GM19023 (cell line): ENCODE results near the gene DHX15.

Experiments used
- ATAC-seq: cut with Tn5 transposase; IDR thresholded peaks from one replicate; pipeline ENCODE4 v1.9.1; 2021; ENCODE audit warnings: mild to moderate bottlenecking, moderate library complexity; ENCODE audit not compliant: unreplicated experiment

Gene DHX15

DNA sequence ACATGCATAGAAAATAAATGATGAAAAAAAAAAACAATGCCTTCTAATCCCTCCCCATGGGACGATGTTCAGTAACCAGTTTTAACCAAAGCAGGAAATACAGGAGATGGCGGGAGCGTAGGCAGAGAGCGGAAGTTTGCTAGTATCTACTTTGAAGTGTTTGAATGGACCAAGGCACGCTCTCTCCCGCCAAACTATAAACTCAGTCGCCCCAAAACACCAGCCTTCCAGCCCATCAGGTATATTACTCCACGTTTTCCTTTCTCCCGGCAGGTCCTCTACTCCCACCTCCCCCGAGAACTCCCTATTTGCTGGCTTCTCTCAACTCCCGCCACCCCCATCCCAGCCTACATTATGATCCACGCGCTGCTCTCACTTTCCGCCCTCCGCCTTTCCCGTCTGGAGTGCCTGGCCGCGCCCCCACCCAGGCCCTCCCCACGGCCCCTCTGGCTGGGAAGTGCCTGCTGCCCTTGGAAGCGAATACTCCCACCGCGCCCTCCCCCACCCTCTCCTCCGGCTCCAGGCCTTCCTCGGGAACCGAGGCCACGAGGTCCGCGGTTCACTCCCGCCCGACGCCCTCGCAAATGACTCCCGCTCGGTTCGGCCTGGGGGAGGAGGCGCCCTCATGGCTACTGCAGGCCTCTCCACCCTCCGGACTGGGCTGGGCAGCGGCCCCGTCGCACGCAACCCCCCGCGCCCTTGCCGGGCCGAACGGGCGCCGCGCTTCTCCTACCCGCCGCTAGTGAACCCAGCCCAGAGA, 723 bp downstream of the DHX15 start:
- ATAC-seq, result peak; percentile 32

GRCh38 chr4:24582235-24582832, 2.0 kb downstream of the DHX15 start:
- ATAC-seq, result no peak

DNA sequence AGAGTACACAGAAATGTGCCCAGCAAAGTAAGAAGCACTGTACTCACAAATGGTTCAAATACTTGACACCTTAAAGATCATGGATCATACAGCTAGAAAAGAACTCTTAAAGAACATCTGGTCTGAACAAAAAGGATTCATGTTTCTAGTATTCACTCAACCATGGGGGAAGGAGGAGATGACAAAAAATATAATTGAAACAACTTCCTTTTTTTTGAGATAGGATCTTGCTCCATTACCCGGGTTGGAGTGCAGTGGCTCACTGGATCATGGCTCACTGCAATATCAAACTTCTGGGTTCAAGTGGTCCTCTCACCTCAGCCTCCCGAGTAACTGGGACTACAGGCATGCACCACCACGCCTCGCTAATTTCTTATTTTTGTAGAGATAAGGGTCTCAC, 6.0 kb downstream of the DHX15 start:
- ATAC-seq, result no peak

GRCh38 chr4:24576276-24576675, 8.1 kb downstream of the DHX15 start:
- no peak for ATAC-seq

GRCh38 chr4:24574236-24574635, 10.1 kb downstream of the DHX15 start:
- ATAC-seq, result no peak

- ATAC-seq, result no peak
Measured at GRCh38 chr4:24573582-24573981, 10.8 kb downstream of the DHX15 start.

DNA sequence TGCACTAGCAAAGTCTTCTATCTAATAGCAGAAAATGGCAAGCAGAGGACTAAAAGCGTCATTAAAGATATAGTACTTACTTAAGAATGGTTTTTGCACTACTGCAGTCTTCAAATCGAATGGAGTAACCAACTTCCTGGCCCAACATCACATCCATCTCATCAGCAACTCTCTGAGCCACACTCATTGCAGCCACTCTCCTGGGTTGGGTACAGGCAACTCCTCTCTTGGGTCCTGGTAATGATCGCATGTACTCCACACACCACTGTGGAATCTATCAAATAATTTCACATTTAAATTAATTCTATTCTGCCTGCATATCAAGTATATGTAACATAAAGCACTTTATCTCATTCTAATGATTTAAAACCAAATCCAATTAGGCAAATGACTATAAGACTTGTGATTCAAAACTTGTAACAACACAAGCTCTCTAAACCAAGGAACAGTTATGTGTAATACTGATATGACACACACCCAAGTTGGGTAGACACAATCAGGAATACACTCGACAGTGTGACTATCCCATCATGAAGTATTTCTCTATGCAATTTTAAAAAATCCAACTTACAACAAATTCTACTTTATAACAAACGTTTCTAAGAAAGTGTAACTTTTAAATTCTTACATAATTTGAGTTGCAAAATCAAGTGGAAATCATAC, 13.6 kb downstream of the DHX15 start:
- ATAC-seq, result no peak

GRCh38 chr4:24570172-24570571, 14.2 kb downstream of the DHX15 start:
- no peak for ATAC-seq

- ATAC-seq, result no peak
Measured at GRCh38 chr4:24569662-24570061, 14.7 kb downstream of the DHX15 start.

DNA sequence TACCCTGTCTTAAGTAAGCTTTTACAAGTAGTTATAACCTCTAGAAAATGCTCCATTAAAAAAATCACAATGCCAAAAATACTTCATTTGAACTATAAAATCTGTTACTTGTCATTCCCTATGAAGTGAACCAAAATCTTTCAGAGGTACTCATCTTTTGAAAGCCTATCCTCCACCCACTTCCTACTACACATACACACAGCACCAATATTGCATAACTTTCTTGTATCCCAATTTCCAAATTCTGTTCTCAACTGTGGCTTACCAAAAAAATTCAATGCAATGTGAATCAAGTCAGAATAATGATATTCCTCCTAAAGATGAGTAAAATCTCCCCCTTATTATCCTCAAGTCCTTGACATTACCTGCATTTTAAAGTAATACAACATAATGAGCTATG, 15.9 kb downstream of the DHX15 start:
- ATAC-seq, result no peak

- no peak for ATAC-seq
Measured at GRCh38 chr4:24565054-24565453, 19.3 kb downstream of the DHX15 start.

DNA sequence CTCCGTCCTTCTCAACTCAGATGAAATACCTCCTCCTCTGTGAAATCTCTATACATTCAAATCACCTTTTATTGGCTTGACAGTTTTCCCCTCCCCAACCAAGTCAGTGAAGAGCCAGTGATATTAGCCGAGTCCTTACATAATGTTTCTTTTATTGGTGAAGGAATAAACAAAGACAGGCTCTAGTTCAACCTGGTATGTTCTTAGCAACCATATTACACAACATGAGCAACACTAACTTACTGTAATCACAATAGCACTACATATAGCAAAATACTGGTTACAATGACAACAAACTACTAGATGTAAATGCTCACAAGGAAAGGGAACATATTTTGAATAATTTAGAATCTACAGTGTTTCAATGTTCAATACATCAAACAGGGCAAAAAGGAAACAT, 19.9 kb downstream of the DHX15 start:
- ATAC-seq, result no peak

GRCh38 chr4:24561438-24562139, 22.8 kb downstream of the DHX15 start:
- ATAC-seq, result no peak

DNA sequence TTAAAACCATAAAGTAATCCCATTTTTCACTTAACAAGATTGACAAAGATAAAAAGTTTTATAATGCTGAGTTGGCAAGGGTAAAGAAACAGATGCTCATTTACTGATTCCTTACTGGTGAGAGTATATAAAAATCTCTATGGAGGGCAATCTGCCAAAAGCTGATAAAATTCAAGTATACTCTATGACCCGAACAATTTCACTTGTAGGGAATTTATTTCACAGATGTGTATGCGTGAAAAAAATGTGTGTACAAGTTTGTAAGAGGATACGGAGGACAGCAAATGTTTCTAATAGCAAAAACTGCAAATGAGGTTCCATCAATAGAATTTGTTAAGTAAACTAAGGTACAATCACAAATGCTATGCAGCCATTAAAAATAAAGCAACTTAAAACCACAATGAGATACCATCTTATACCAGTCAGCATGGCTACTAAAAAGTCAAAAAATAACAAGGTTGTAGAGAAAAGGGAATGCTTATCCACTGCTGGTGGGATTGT, 23.4 kb downstream of the DHX15 start:
- no peak for ATAC-seq

GRCh38 chr4:24559889-24560288, 24.5 kb downstream of the DHX15 start:
- no peak for ATAC-seq

DNA sequence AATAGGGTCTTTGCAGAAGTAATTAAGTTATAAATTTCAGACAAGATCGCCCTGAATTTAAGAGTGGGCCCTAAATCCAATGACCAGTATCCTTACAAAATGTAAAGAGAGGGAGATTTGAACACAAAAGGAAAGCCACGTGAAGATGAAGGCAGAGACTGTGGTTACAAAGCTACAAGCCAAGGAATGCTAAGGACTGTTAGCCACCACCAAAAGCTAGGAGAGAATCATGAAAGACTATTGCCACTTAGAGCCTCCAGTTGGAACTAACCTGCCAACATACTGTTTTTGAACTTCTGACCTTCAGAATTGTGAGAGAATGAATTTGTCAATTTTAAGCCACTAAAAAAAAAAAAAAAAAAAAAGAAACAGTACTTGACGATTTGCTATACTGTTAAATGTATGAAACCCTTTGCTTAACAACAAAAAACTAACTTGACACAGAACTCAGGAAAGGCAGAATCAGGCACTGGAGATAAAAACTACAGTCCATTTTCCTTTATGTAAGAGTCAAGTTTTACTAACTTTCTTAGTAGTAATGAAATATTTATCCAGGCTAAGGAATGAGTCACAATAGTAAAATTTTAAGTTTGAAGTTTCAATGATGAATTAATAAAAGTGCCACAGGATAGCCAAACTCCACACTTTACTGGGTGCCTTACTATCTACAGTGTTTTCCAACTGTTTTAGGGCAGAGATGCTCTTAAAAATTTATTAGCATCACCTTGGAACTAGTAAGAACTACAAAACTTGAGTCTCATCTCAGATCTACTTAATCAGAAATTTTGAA, 25.1 kb downstream of the DHX15 start:
- ATAC-seq, result no peak

DNA sequence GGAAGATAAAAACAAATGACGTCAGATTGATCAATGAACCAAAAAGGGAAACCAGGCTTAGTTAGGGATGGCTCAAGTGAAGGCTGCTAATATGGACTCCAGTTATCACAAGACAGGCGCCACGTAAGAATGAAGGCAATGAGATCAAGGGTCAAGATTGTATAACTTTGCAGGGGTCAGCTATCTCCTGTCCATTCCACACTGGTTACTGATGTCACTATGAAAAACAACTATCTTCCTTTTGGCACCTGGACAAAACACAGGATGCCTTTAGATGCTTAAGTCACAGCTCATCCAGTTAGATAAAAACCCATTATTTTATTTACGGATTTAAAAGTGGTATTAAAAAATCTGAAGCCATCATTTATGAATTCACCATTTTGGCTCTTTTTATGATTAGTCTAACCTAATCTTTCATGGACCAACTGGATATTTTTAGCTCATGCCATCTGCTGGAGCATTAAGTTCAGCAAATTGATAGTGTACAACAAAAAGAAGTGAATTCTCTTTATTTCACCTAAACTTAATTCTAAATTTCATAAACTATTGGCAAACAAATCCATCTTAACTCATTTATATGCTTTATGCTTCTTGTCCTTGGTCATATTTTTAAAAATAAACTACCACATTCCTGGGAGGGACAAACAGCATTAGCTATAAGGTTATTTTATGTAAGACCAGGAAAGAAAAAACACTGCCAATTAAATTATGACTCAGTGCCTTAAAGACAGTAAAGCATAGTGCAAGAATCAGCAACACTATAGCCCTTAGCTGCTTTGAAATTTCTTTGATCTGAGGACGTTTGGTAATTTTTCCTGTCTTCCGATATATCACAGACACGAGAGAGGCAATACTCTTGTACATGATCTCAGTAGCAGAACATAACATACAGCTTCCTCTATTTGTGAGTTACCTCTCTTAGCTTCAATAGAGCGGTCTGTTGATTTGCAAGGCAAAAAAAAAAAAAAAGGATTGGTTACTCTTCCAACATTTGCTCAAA, 27.0 kb downstream of the DHX15 start:
- ATAC-seq, result no peak

DNA sequence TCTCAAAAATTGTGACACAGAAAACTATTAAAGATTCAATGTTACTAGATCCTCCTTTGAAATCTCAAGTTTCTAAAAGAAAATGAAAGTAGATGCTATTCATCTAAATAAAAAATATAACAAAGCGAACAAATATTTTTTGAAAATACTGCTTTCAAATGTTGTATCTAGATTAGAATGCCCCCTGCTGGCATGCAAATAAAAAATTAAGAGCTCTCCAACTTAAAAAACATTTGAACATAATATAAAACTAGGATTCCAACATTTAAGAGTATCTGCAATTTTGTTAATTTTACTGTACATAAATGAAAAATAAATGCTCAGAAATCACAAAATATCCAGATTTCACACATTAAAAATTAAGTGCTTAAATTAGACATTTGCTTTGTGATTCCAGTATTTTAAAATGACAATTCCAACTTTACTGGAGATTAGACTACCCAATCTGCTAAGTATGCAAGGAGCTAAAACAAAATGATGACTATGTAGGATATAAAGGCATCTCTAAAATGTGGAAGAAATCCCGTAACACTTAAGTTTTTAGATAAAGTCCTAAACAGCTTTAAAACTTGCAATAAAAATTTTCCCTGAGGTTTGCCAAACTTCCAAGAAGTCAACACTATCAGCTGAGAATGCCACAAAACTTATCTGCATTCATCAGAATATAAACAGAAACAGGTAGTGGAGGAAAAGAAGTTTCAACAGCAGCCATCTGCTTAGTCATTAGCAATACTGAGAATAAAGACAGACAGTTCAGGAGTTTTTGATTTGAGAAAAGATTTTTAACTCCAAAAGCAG, 32.7 kb downstream of the DHX15 start:
- ATAC-seq, result no peak
